Esophagus muscularis mucosa (tissue), 4 donors: ENCODE data around the gene KRTAP22-1. TPM values are rescaled to one million over a fixed set of nuclear protein-coding genes. Genes with fewer than 3 reads are reported as not detected.

ENCODE experiments used
- DNase-seq: peaks from one replicate; pipeline ENCODE4 v3.0.0-alpha.2; 2017; ENCODE audit errors: extremely low spot score
- H3K27ac ChIP-seq, 4 donors: fragments of 200-600 bp; sonication (generic); replicated peaks in 1 of 4; 1 replicate in 3 of 4; 2 replicates in 1 of 4; pipeline ENCODE4 v1.5.1; 2016 to 2019; ENCODE audit warnings: mild to moderate bottlenecking in 1 of 4
- H3K27me3 ChIP-seq, 4 donors: fragments of 200-600 bp; sonication (generic); one replicate each; pipeline versions ENCODE4 v1.5.1 to v1.6.0; 2016 to 2019
- H3K36me3 ChIP-seq, 4 donors: fragments of 200-600 bp; sonication (generic); one replicate each; pipeline ENCODE4 v1.5.1; 2016 to 2019
- H3K4me1 ChIP-seq, 4 donors: fragments of 200-600 bp; sonication (generic); one replicate each; pipeline ENCODE4 v1.5.1; 2016 to 2019
- H3K4me3 ChIP-seq, 4 donors: fragments of 200-600 bp; sonication (generic); 1 replicate in 2 of 4; 2 replicates in 2 of 4; pipeline ENCODE4 v1.5.1; 2016 to 2019; ENCODE audit warnings: mild to moderate bottlenecking in 4 of 4, moderate library complexity in 1 of 4
- H3K9me3 ChIP-seq, 4 donors: fragments of 200-600 bp; sonication (generic); 1 replicate in 3 of 4; 2 replicates in 1 of 4; pipeline ENCODE4 v1.5.1; 2016 to 2019
- EP300 ChIP-seq: sonication (generic); formaldehyde crosslinking; IDR thresholded peaks from one replicate; pipeline ENCODE4 v1.6.1; 2017; ENCODE audit warnings: antibody characterized with exemption
- POLR2A ChIP-seq: fragments of 450-650 bp; IDR thresholded peaks from one replicate; pipeline ENCODE4 v1.6.1; 2017; ENCODE audit warnings: antibody characterized with exemption, moderate library complexity, mild to moderate bottlenecking, low read depth
- POLR2AphosphoS5 ChIP-seq, 2 donors: sonication (generic); formaldehyde crosslinking; IDR thresholded peaks; one replicate each; pipeline ENCODE4 v1.6.1; 2017; ENCODE audit warnings: antibody characterized with exemption in 2 of 2
- WGBS: methylation state at CpG from one replicate; pipeline ENCODE4 v1.1.5; 2018; 5-methylcytosine and 5-hydroxymethylcytosine counted together
- intact Hi-C: fragments of 100-400 bp; cut with DNase I; formaldehyde crosslinking; loops from one replicate; pipeline ENCODE4 v1.15.1; 2023
- small RNA-seq, 3 donors: library from RNA; depleted of rRNA; stranded (forward); fragments of <200 nt; gene quantifications; one replicate each; pipeline ENCODE3, GENCODE V24; 2016
- total RNA-seq, 4 donors: library from RNA; depleted of rRNA; stranded (reverse); fragments of >200 nt; gene quantifications; one replicate each; pipeline versions ENCODE4 v1.1.0 to v1.2.1, GENCODE V29; 2016
- TF ChIP-seq, protein P1 (sequence below), 3 experiments: fragments of 200-600 bp in 2 of 3; fragments of 450-650 bp in 1 of 3; sonication (generic) in 2 of 3; IDR thresholded peaks; one replicate each; pipeline ENCODE4 v1.5.1; 2017 to 2019; ENCODE audit warnings: antibody characterized with exemption in 3 of 3, mild to moderate bottlenecking in 2 of 3, moderate library complexity in 1 of 3

KRTAP22-1 gene
- total RNA-seq, 4 donors from 2014 or later, result not detected

DNA sequence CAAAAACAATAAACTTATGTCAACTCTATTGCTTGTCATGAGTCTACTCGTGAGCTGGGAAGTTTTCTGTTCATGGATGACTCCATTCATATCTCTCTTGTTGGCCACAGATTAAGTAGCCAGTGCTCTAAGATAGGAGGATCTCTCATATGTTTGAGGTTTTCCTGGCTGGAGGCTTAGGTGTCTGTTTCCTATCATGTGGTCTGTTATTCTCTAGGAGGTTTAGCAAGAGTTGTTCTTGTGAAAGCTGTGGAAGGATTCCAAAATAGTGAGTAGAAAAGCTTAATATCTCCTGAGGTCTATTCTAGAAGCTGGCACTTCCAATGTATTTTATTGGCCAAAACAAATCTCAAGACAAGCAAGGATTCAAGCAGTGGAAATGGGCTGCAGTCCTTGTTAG is 28.3 kb downstream of the KRTAP22-1 start:
- no peak for TF ChIP-seq EP300
- TF ChIP-seq, protein P1, sequence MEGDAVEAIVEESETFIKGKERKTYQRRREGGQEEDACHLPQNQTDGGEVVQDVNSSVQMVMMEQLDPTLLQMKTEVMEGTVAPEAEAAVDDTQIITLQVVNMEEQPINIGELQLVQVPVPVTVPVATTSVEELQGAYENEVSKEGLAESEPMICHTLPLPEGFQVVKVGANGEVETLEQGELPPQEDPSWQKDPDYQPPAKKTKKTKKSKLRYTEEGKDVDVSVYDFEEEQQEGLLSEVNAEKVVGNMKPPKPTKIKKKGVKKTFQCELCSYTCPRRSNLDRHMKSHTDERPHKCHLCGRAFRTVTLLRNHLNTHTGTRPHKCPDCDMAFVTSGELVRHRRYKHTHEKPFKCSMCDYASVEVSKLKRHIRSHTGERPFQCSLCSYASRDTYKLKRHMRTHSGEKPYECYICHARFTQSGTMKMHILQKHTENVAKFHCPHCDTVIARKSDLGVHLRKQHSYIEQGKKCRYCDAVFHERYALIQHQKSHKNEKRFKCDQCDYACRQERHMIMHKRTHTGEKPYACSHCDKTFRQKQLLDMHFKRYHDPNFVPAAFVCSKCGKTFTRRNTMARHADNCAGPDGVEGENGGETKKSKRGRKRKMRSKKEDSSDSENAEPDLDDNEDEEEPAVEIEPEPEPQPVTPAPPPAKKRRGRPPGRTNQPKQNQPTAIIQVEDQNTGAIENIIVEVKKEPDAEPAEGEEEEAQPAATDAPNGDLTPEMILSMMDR (IDR thresholded peaks at IDR 0.05), result no peak
- no peak for TF ChIP-seq POLR2A
- TF ChIP-seq POLR2AphosphoS5 (IDR thresholded peaks at IDR 0.05), result no peak
- intact Hi-C loops, result no loop called here
- no peaks in the 10 kb centered on the region for H3K27me3 ChIP-seq
- H3K4me1 ChIP-seq, result no peaks in the 10 kb centered on the region
- no peak overlapping the region for H3K4me3 ChIP-seq
- H3K27ac ChIP-seq, result no peak overlapping the region
- no peaks in the 10 kb centered on the region for H3K9me3 ChIP-seq
- 34% methylated on average over 1 of the region's 1 CpG for WGBS
- no peak for DNase-seq
- H3K36me3 ChIP-seq, result no peaks in the 10 kb centered on the region

DNA sequence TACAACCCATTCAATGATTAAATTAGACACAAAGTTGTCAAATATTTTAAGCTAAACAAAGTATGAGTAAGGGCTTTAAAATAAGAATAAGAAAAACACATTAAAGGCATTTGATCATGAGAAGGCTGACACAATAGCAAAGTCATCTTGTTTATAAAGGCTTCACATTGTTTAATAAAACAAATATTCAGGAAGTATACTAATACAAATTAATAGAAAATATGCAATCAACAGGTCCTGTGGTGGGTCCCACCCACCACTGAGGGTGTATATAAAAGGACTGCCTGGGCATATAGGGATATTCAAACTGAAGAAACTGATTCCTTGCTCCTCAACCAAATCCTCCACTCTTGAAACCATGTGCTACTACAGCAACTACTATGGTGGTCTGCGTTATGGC is 34.0 kb downstream of the KRTAP22-1 start, which contains the start of gene KRTAP20-2:
TSS of gene KRTAP20-2 (plus strand) at position 301 of the 400 bp plus-strand sequence. CDS start at position 359, 58 bp downstream.
- TF ChIP-seq POLR2A (no peak), EP300 (no peak), POLR2AphosphoS5 (IDR thresholded peaks at IDR 0.05) (no peak)
- TF ChIP-seq, protein P1 (IDR thresholded peaks at IDR 0.05), result no peak
- H3K4me1 ChIP-seq, result no peaks in the 10 kb centered on the region
- no peak within 1 kb of the TSS for H3K4me3 ChIP-seq
- DNase-seq, result no peak
- H3K27me3 ChIP-seq, result no peaks in the 10 kb centered on the region
- H3K9me3 ChIP-seq, result no peaks in the 10 kb centered on the region
- intact Hi-C loops, result no loop called here
- no peak within 1 kb of the TSS for H3K27ac ChIP-seq
- WGBS, result 100% methylated on average over 1 of the region's 1 CpG
- no peaks in the 10 kb centered on the region for H3K36me3 ChIP-seq

DNA sequence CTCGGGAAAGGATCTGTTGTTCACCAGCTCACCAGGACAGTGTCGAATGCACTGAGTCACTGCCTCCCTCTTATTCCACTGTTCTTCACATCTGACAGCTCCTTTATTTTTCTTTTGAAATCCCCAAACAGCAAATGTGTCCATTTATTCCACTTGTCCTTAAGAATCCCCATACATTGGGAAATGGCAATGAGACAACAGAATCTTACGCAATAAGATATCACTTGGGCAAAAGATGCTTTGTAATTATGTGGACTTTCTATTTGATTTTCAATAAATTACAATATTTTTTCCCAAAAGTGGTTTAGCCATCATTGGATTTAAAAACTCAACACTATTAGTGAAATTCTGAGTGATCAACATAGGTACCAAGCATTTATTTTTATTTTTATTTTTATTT is 37.8 kb downstream of the KRTAP22-1 start:
- DNase-seq, result no peak
- intact Hi-C loops, result no loop called here
- Histone ChIP-seq H3K4me3 (no peak overlapping the region), H3K27me3 (no peaks in the 10 kb centered on the region), H3K4me1 (no peaks in the 10 kb centered on the region), H3K27ac (no peak overlapping the region), H3K9me3 (no peaks in the 10 kb centered on the region), H3K36me3 (no peaks in the 10 kb centered on the region)
- WGBS, result 49% methylated on average over 3 of the region's 3 CpGs
- TF ChIP-seq POLR2A, result no peak
- TF ChIP-seq, protein P1 (IDR thresholded peaks at IDR 0.05), result no peak
- no peak for TF ChIP-seq POLR2AphosphoS5 (IDR thresholded peaks at IDR 0.05)

DNA sequence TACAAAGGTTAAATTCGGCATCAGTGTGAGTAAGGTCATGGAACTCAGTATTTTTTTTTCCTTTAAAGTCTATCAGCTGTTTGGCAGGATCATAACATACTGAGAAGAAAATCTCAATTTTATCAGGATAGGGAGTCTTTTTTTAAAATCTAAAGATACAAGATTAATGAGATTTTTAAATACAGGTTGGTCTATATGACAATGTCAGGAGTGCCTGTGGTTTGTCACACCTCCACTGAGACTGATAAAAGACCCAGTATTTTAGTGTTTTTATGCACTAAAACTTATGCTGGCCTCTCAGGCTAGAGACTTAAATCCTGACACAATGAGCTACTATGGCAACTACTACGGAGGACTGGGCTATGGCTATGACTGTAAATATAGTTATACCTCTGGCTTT is 41.7 kb downstream of the KRTAP22-1 start, which contains the start of gene KRTAP20-3:
TSS of gene KRTAP20-3 (plus strand) at position 301 of the 400 bp plus-strand sequence.
- DNase-seq, result no peak
- Histone ChIP-seq H3K9me3 (no peaks in the 10 kb centered on the region), H3K27me3 (no peaks in the 10 kb centered on the region), H3K27ac (no peak within 1 kb of the TSS), H3K36me3 (no peaks in the 10 kb centered on the region), H3K4me1 (no peaks in the 10 kb centered on the region), H3K4me3 (no peak within 1 kb of the TSS)
- WGBS, result 92% methylated on average over 2 of the region's 2 CpGs
- TF ChIP-seq POLR2A, result no peak
- TF ChIP-seq POLR2AphosphoS5 (IDR thresholded peaks at IDR 0.05), result no peak
- TF ChIP-seq EP300, result no peak
- intact Hi-C loops, result no loop called here

DNA sequence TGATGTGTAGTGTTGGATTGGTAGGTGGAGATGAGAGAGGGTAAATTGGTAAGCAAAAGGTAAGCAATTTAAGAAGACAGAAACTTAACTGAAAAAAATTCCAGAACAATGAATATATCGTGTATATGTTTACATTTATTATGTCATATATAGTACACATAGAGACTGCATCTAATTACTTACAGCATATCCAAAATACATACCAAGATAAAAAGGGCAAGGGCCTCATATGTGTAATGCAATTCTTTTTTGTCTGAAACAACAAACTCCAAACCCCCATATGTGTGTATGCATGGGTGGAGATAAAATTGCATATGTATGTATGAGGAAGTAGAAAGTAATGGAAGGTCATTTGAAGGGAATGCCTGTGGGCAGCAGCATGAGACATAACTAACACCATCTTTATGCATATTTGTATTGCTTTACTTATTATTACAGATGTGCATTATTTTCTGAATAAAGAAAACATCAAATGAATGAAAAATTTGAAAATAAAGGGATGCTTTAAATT is 46.1 kb downstream of the KRTAP22-1 start:
- no peak for DNase-seq
- Histone ChIP-seq H3K27ac (no peak overlapping the region), H3K4me1 (no peaks in the 10 kb centered on the region), H3K4me3 (no peak overlapping the region), H3K27me3 (no peaks in the 10 kb centered on the region), H3K9me3 (no peaks in the 10 kb centered on the region), H3K36me3 (no peaks in the 10 kb centered on the region)
- 74% methylated on average over 1 of the region's 1 CpG for WGBS
- intact Hi-C loops, result no loop called here
- TF ChIP-seq POLR2A (no peak), EP300 (no peak), POLR2AphosphoS5 (IDR thresholded peaks at IDR 0.05) (no peak)
- TF ChIP-seq, protein P1 (IDR thresholded peaks at IDR 0.05), result no peak

Small RNA genes within 50 kb of the gene (small RNA-seq; reads per million reads assigned to genes)
- gene KRTAP20-1 (0 reads per million in 3 donors), gene KRTAP20-3 (0 reads per million in 3 donors), gene KRTAP20-4 (0 reads per million in 3 donors), gene KRTAP22-1 (0 reads per million in 3 donors), gene KRTAP22-2 (0 reads per million in 3 donors)

Other genes starting within 250 kb of the KRTAP22-1 start
- gene KRTAP13-2, start 228.8 kb upstream of the KRTAP22-1 start, total RNA-seq, result not detected
- gene KRTAP13-1, start 205.1 kb upstream of the KRTAP22-1 start, total RNA-seq, result not detected
- gene KRTAP13-3, start 175.2 kb upstream of the KRTAP22-1 start, total RNA-seq, result not detected
- gene KRTAP13-4, start 170.9 kb upstream of the KRTAP22-1 start, total RNA-seq, result not detected
- not detected for gene KRTAP15-1, start 160.8 kb upstream of the KRTAP22-1 start, total RNA-seq
- gene KRTAP19-1, start 120.7 kb upstream of the KRTAP22-1 start, total RNA-seq, result not detected
- gene KRTAP19-2, start 113.7 kb upstream of the KRTAP22-1 start, total RNA-seq, result not detected
- not detected for gene KRTAP19-3, start 109.1 kb upstream of the KRTAP22-1 start, total RNA-seq
- not detected for gene KRTAP19-4, start 103.9 kb upstream of the KRTAP22-1 start, total RNA-seq
- gene KRTAP19-5, start 98.9 kb upstream of the KRTAP22-1 start, total RNA-seq, result not detected
- not detected for gene KRTAP19-6, start 59.2 kb upstream of the KRTAP22-1 start, total RNA-seq
- gene KRTAP19-7, start 39.8 kb upstream of the KRTAP22-1 start, total RNA-seq, result not detected
- not detected for gene KRTAP22-2, start 10.7 kb upstream of the KRTAP22-1 start, total RNA-seq
- not detected for gene KRTAP6-3, start 8.6 kb upstream of the KRTAP22-1 start, total RNA-seq
- gene KRTAP6-2, start 2.2 kb upstream of the KRTAP22-1 start, total RNA-seq, result not detected
- gene KRTAP6-1, start 12.8 kb downstream of the KRTAP22-1 start, total RNA-seq, result not detected
- gene KRTAP20-1, start 15.3 kb downstream of the KRTAP22-1 start, total RNA-seq, result not detected
- not detected for gene KRTAP20-4, start 19.5 kb downstream of the KRTAP22-1 start, total RNA-seq
- gene KRTAP20-2, start 34.1 kb downstream of the KRTAP22-1 start, total RNA-seq, result not detected
- gene KRTAP20-3, start 41.8 kb downstream of the KRTAP22-1 start, total RNA-seq, result not detected
- gene KRTAP21-3, start 117.7 kb downstream of the KRTAP22-1 start, total RNA-seq, result not detected
- not detected for gene KRTAP21-2, start 146.2 kb downstream of the KRTAP22-1 start, total RNA-seq
- not detected for gene KRTAP21-1, start 154.3 kb downstream of the KRTAP22-1 start, total RNA-seq
- gene KRTAP8-1, start 212.2 kb downstream of the KRTAP22-1 start, total RNA-seq, result not detected
- not detected for gene KRTAP7-1, start 228.7 kb downstream of the KRTAP22-1 start, total RNA-seq